ENCODE results near the gene TAF11L10.
"Not testable (repeated sequence)": the region's sequence is repeated elsewhere in the genome, so short reads cannot be mapped to it uniquely, and the experiment has no call there.

The TAF11L10 gene

DNA sequence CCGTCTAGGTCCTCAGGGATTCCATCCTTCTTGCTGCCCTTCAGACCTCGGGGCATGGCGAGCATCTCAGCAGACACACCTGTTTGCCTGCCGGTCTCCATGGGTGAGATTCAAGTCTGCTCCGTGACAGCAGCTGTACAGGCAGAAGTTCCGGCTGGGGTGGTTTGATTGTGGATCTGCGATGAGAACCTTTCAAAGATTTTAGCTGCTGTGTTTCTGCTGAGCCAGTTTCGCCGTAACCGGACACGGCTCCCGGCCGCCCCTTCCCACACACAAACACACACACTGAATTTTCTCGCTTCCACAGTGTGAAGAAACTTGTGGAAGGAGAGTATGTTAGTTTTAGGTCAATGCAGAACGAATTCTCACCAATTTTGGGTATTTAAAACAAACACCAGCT lies at the start of gene TAF11L10:
Gene TAF11L10 (minus strand): TSS at position 101 of the 400 bp plus-strand sequence.
- in situ Hi-C loops (cut with MboI; ENCODE audit: low pct_unique_long_range_greater_than_20kb, low sequenced_read_pairs); DNase-seq: not testable (repeated sequence)

DNA sequence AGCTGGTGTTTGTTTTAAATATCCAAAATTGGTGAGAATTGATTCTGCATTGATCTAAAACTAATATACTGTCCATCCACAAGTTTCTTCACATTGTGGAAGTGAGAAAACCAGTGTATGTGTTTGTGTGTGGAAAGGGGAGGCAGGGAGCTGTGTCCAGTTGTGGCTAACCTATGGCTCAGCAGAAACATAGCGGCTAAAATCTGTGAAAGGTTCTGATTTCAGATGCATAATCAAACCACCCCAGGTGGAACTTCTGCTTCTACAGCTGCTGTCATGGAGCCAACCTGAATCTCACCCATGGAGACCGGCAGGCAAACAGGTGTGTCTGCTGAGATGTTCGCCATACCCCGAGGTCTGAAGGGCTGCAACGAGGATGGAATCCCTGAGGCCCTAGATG lies 36.5 kb upstream of the TAF11L10 start, which contains the start of gene TAF11L14:
Gene TAF11L14 (plus strand): TSS at position 301 of the 400 bp plus-strand sequence.
- DNase-seq, result no peak
- in situ Hi-C loops (cut with MboI; ENCODE audit: low pct_unique_long_range_greater_than_20kb, low sequenced_read_pairs), result no loop called here

DNA sequence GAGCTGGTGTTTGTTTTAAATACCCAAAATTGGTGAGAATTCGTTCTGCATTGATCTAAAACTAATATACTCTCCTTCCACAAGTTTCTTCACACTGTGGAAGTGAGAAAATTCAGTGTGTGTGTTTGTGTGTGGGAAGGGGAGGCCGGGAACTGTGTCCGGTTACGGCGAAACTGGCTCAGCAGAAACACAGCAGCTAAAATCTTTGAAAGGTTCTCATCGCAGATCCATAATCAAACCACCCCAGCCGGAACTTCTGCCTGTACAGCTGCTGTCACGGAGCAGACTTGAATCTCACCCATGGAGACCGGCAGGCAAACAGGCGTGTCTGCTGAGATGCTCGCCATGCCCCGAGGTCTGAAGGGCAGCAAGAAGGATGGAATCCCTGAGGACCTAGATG lies 34.2 kb upstream of the TAF11L10 start, which contains the start of gene TAF11L13:
Gene TAF11L13 (plus strand): TSS at position 301 of the 400 bp plus-strand sequence.
- in situ Hi-C loops (cut with MboI; ENCODE audit: low pct_unique_long_range_greater_than_20kb, low sequenced_read_pairs), result not testable (repeated sequence)

DNA sequence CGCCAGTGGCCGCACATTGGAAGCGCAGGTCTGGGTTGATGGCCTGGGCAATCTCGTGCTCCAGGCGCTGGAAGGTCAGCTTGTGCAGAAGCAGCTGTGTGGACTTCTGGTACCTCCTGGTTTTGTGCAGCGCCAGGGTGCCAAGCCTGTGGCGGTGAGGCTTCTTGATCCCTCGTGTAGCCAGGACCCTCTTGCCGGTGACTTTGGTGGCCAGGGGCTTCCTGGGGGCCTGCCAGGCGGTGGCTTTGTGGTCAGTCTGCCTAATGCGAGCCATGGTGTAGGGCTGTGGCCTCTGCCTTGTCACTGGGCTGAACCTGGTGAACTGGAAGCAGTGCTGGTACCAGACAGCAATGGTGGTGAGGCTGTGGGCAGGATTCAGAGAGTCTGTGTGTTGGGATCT lies 28.1 kb upstream of the TAF11L10 start:
- no peak for DNase-seq
- in situ Hi-C loops (cut with MboI; ENCODE audit: low pct_unique_long_range_greater_than_20kb, low sequenced_read_pairs), result no loop called here

More for the DNA sequence above, 34.2 kb upstream of the TAF11L10 start, which contains the start of gene TAF11L13:
- not testable (repeated sequence) for DNase-seq

DNA sequence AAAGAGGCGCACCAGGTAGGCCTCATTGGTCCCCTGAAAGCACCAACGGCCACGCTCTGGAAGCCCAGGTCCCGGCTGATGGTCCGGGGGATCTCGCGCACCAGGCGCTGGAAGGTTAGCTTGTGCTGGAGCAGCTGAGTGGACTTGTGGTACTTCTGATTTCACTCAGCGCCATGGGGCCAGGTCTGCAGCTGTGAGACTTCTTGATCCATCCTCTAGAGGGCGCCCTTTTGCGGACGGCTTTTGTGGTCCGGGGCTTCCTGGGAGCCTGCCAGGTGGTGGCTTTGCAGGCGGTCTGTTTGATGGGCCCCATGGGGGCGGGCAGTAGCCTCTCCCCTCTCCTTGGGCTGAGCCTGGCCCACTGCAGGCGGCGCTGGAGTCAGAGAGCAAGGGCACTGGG lies 23.0 kb upstream of the TAF11L10 start:
- no peak for DNase-seq
- in situ Hi-C loops (cut with MboI; ENCODE audit: low pct_unique_long_range_greater_than_20kb, low sequenced_read_pairs), result no loop called here

DNA sequence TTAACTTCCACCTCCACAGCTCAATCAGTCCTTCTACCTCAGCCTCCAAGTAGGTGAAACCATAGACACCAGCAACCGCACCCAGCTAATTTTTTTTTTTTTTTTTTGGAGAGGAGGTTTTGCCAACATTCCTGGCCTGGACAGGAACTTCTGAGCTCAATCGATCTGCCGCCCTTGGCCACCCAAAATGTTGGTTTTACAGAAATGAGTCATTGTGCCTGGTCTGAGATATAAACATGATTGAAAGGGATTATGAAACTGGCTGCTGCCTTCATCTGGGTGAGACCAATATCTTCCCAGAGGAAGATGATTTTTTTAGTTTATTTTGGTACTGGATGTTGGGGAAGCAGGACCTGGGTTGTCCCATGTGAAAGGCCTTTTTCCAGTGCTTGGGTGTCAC lies 21.7 kb upstream of the TAF11L10 start:
- in situ Hi-C loops (cut with MboI; ENCODE audit: low pct_unique_long_range_greater_than_20kb, low sequenced_read_pairs), result no loop called here
- DNase-seq, result no peak

DNA sequence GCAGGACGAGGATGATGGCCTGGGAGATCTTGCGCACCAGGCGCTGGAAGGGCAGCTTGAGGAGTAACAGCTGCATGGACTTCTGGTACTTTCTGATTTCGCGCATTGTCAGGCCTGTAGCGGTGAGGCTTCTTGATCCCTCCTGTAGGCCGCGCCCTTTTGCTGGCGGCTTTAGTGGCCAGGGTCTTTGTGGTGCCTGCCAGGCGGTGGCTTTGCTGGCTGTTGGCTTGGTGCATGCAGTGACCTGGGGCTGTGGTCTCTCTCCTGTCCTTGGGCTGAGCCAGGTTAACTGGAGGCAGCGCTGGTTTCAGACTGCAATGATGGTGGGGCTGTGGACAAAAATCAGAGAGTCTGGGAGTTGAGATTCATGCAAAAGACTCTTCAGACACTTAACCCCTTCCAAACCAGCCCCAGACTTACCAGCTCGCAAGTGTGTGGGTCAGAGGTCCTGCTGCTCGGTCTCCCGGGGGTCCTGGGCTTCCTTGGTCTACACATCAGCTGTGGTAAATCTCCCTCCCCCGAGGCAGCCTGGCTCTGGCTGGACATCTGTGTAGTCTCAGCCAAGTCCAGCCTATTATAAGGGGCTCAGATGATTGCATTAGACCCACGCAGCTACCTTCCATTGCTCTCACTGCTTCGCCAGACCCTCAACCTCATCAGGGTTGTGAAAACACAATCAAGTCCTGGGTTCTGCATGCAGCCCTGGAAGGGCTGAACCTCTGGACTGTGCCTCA lies 17.4 kb upstream of the TAF11L10 start:
- DNase-seq, result no peak
- in situ Hi-C loops (cut with MboI; ENCODE audit: low pct_unique_long_range_greater_than_20kb, low sequenced_read_pairs), result no loop called here

DNA sequence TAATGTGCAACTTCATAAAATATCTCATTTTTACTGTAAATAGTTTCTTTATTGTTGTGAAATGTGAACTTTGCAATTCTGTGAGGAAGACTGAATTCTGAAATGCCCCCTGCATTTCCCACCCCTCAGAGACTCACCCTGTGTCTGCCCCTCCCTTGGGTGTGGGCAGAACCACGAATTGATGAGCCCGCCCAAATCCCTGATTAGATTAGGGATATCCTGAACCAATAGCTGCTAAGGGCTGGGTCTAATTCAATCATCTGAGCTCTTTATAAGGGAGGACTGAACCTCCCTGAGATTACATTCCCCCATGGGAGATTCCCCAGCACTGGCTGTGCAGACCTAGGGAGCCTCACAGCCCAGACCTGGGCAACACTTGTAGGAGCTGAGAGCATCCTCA lies 12.5 kb upstream of the TAF11L10 start, which contains the start of gene TAF11L12:
Gene TAF11L12 (plus strand): TSS at position 301 of the 400 bp plus-strand sequence.
- in situ Hi-C loops (cut with MboI; ENCODE audit: low pct_unique_long_range_greater_than_20kb, low sequenced_read_pairs); DNase-seq: not testable (repeated sequence)

DNA sequence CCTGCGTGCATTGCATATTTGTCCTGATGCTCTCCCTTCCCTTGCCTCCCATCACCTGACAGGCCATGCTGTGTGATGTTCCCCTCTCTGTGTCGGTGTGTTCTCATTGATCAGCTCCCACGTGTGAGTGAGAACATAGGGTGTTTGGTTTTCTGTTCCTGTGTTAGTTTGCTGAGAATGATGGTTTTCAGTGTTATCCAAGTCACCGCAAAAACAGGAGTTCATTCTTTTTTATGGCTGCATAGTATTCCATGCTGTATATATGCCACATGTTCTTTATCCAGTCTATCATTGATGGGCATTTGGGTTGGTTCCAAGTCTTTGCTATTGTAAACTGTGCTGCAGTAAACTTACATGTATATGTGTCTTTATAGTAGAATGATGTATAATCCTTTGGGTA lies 9.8 kb upstream of the TAF11L10 start:
- DNase-seq; in situ Hi-C loops (cut with MboI; ENCODE audit: low pct_unique_long_range_greater_than_20kb, low sequenced_read_pairs): not testable (repeated sequence)

DNA sequence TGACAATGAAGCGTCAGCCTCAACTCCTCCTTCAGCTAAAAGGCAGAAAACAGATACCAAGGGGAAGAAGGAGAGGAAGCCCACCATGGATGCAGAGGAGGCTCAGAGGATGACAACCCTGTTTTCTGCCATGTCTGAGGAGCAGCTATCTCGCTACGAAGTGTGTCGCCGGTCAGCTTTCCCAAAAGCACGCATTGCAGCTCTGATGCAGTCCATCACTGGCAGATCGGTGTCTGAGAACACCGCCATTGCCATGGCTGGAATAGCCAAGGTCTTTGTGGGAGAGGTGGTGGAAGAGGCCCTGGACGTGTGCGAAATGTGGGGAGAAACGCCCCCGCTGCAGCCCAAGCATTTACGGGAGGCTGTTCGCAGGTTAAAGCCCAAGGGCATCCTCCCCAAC lies 7.3 kb upstream of the TAF11L10 start:
- in situ Hi-C loops (cut with MboI; ENCODE audit: low pct_unique_long_range_greater_than_20kb, low sequenced_read_pairs), result no loop called here
- DNase-seq, result no peak

DNA sequence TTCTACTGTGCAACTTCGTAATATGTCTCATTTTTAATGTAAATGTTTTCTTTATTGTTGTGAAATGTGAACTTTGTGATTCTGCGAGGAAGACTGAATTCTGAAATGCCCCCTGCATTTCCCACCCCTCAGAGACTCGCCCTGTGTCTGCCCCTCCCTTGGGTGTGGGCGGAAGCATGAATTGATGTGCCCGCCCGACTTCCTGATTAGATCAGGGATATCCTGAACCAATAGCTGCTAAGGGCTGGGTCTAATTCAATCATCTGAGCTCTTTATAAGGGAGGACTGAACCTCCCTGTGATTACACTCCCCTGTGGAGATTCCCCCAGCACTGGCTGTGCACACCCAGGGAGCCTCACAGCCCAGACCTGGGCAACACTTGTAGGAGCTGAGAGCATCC lies 6.3 kb upstream of the TAF11L10 start, which contains the start of gene TAF11L11:
Gene TAF11L11 (plus strand): TSS at position 304 of the 400 bp plus-strand sequence.
- not testable (repeated sequence) for DNase-seq

DNA sequence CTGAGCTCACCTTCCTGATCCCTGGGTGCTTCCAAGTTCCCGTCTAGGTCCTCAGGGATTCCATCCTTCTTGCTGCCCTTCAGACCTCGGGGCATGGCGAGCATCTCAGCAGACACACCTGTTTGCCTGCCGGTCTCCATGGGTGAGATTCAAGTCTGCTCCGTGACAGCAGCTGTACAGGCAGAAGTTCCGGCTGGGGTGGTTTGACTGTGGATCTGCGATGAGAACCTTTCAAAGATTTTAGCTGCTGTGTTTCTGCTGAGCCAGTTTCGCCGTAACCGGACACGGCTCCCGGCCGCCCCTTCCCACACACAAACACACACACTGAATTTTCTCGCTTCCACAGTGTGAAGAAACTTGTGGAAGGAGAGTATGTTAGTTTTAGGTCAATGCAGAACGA lies 3.4 kb downstream of the TAF11L10 start, which contains the start of gene TAF11L9:
Gene TAF11L9 (minus strand): TSS at position 140 of the 400 bp plus-strand sequence.
- DNase-seq; in situ Hi-C loops (cut with MboI; ENCODE audit: low pct_unique_long_range_greater_than_20kb, low sequenced_read_pairs): not testable (repeated sequence)

More for the DNA sequence above, 6.3 kb upstream of the TAF11L10 start, which contains the start of gene TAF11L11:
- in situ Hi-C loops (cut with MboI; ENCODE audit: low pct_unique_long_range_greater_than_20kb, low sequenced_read_pairs), result not testable (repeated sequence)

DNA sequence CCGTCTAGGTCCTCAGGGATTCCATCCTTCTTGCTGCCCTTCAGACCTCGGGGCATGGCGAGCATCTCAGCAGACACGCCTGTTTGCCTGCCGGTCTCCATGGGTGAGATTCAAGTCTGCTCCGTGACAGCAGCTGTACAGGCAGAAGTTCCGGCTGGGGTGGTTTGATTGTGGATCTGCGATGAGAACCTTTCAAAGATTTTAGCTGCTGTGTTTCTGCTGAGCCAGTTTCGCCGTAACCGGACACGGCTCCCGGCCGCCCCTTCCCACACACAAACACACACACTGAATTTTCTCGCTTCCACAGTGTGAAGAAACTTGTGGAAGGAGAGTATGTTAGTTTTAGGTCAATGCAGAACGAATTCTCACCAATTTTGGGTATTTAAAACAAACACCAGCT lies 6.8 kb downstream of the TAF11L10 start, which contains the start of gene TAF11L8:
Gene TAF11L8 (minus strand): TSS at position 101 of the 400 bp plus-strand sequence.
- in situ Hi-C loops (cut with MboI; ENCODE audit: low pct_unique_long_range_greater_than_20kb, low sequenced_read_pairs); DNase-seq: not testable (repeated sequence)

DNA sequence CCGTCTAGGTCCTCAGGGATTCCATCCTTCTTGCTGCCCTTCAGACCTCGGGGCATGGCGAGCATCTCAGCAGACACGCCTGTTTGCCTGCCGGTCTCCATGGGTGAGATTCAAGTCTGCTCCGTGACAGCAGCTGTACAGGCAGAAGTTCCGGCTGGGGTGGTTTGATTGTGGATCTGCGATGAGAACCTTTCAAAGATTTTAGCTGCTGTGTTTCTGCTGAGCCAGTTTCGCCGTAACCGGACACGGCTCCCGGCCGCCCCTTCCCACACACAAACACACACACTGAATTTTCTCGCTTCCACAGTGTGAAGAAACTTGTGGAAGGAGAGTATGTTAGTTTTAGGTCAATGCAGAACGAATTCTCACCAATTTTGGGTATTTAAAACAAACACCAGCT lies 12.0 kb downstream of the TAF11L10 start, which contains the start of gene TAF11L7:
Gene TAF11L7 (minus strand): TSS at position 101 of the 400 bp plus-strand sequence.
- DNase-seq; in situ Hi-C loops (cut with MboI; ENCODE audit: low pct_unique_long_range_greater_than_20kb, low sequenced_read_pairs): not testable (repeated sequence)
